IPS DF 4.7 (cell line): ENCODE results near the gene GTF2H3.

Experiments used
- DNase-seq: peaks from one replicate; pipeline ENCODE4 v3.0.0-alpha.2; 2013; ENCODE audit warnings: low spot score; ENCODE audit errors: extremely low read depth

The GTF2H3 gene

GRCh38 chr12:123645380-123645779 is 11.8 kb downstream of the GTF2H3 start:
- no peak for DNase-seq

GRCh38 chr12:123645878-123646277 is 12.2 kb downstream of the GTF2H3 start:
- no peak for DNase-seq

- no peak for DNase-seq
Observed at GRCh38 chr12:123648401-123648800, 14.8 kb downstream of the GTF2H3 start.

- DNase-seq, result no peak
Observed at GRCh38 chr12:123654129-123654701, 20.6 kb downstream of the GTF2H3 start.

- no peak for DNase-seq
Observed at GRCh38 chr12:123655420-123655819, 21.8 kb downstream of the GTF2H3 start.

GRCh38 chr12:123656392-123656791 is 22.8 kb downstream of the GTF2H3 start:
- no peak for DNase-seq

- DNase-seq, result no peak
Observed at GRCh38 chr12:123657211-123657610, 23.6 kb downstream of the GTF2H3 start.

- no peak for DNase-seq
Observed at GRCh38 chr12:123659996-123660727, 26.5 kb downstream of the GTF2H3 start.

GRCh38 chr12:123667771-123668170 is 34.1 kb downstream of the GTF2H3 start:
- no peak for DNase-seq

- peak; percentile 74 for DNase-seq
Observed at GRCh38 chr12:123670882-123671728, 37.5 kb downstream of the GTF2H3 start, which contains the start of gene TCTN2. TSS of gene TCTN2 (plus strand) at chr12:123671113. CDS start at chr12:123671241, 128 bp downstream.

- DNase-seq, result no peak
Observed at GRCh38 chr12:123671876-123672275, 38.2 kb downstream of the GTF2H3 start.

GRCh38 chr12:123675436-123675835 is 41.8 kb downstream of the GTF2H3 start:
- no peak for DNase-seq

- no peak for DNase-seq
Observed at GRCh38 chr12:123676616-123677320, 43.1 kb downstream of the GTF2H3 start.

GRCh38 chr12:123678981-123679380 is 45.4 kb downstream of the GTF2H3 start:
- DNase-seq, result no peak

- DNase-seq, result no peak
Observed at GRCh38 chr12:123681605-123682004, 48.0 kb downstream of the GTF2H3 start.

- no peak for DNase-seq
Observed at GRCh38 chr12:123683964-123684363, 50.3 kb downstream of the GTF2H3 start.

GRCh38 chr12:123686636-123687190 is 53.1 kb downstream of the GTF2H3 start:
- DNase-seq, result no peak

- DNase-seq, result no peak
Observed at GRCh38 chr12:123690191-123690840, 56.7 kb downstream of the GTF2H3 start.

- DNase-seq, result no peak
Observed at GRCh38 chr12:123696207-123696606, 62.6 kb downstream of the GTF2H3 start.

GRCh38 chr12:123696646-123697045 is 63.0 kb downstream of the GTF2H3 start:
- no peak for DNase-seq

- no peak for DNase-seq
Observed at GRCh38 chr12:123705935-123706334, 72.3 kb downstream of the GTF2H3 start.
